GM23248 (cell line): ENCODE data around the gene MIA3.

ENCODE experiments used
- EZH2 ChIP-seq: fragments of 200-600 bp; sonication (generic); IDR thresholded peaks from 2 replicates; pipeline ENCODE4 v1.6.1; 2018; ENCODE audit warnings: antibody characterized with exemption, mild to moderate bottlenecking; ENCODE audit not compliant: insufficient read depth, poor library complexity, severe bottlenecking
- EZH2phosphoT487 ChIP-seq: fragments of 200-600 bp; sonication (generic); IDR thresholded peaks from 2 replicates; pipeline ENCODE4 v1.6.1; 2018; ENCODE audit warnings: antibody characterized with exemption, moderate library complexity, mild to moderate bottlenecking, low read depth; ENCODE audit not compliant: insufficient read depth

DNA sequence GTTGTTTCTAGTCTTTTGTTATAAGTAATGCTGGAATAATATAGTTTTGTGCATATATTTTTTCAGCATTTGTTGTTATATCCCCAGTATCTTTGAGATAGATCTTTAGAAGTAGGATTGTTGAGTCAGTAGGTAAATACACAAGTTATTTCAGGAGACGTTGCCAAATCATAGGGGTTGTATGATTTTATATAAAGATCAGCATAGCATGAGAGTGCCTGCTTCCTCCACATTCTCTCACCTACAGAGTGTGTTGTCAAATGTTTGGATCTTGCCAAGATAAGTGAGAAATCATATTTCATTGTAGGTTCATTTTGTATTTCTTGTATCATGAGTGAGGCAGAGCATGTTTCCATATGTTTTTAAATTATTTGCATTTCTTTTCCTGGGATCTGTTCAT lies 24.6 kb downstream of the MIA3 start:
- TF ChIP-seq EZH2 (no peak), EZH2phosphoT487 (no peak)
